Fibroblast of villous mesenchyme (primary cell): ENCODE data around the gene HOXB7. TPM values are rescaled to one million over a fixed set of nuclear protein-coding genes. Genes with fewer than 3 reads are reported as not detected.

ENCODE experiments used
- DNase-seq: peaks from one replicate; pipeline ENCODE4 v3.0.0-alpha.2; 2010; ENCODE audit warnings: low read depth
- H3K4me3 ChIP-seq: 2 replicates; pipeline ENCODE4 v1.5.1; 2011; ENCODE audit warnings: low read depth, mild to moderate bottlenecking, low read length
- total RNA-seq: library from RNA; depleted of rRNA; stranded (reverse); fragments of >200 nt; gene quantifications from 2 replicates; pipeline ENCODE4 v1.2.3, GENCODE V29; 2012
- TF ChIP-seq, protein P1 (sequence below): IDR thresholded peaks from 2 replicates; pipeline ENCODE4 v1.5.1; 2012; ENCODE audit warnings: low read depth, mild to moderate bottlenecking, low read length; ENCODE audit not compliant: insufficient read depth

Gene HOXB7
- total RNA-seq, 1 donor, result 1.7 TPM

DNA sequence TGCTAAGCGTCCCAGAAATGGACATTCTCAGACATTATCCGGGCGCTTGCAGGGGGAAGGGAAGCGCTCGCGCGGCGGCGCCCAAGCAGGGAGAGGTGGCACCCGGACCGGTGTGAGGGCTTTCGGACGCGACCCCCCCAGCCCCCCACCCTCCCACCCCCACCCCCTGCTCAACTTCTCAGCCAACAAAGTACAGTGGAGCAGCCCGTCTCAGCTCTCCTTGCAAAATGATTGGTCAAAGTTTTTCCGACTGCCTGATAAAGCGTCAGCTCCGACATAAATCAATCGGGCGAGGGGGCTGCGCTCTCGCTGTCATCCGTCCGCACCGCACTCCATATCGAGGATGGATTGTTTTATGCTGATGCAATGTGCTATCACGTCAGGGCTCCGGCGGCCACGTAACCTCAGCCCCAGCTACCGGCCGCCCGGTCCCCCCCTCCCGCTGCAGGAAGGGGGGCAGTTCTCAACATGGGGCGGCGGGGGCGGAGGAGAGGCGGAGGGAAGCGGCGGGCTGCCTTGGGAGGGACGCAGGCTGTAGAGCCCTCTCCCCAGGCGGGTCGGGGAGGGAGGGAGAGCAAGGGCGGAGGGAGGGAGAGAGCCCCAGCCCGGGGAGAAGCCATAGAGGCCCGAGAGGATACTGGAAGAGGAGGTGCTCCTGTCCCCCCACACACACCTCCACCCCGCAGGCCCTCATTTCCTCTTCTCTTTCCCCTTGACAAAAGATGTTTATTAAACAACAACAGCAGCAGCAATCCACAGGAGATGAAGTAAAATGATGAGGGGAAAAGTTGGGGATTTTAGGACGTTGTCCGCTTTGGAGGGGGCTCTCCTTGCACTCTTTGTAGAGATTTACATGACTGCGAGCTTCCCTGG, 15.7 kb upstream of the HOXB7 start, which contains the start of gene HOXB9:
Gene HOXB9, minus strand, starts transcription at position 114 of the 873 bp plus-strand sequence. Its CDS starts 89 bp downstream, at position 25.
- peak within 1 kb of the TSS; percentile 19 for H3K4me3 ChIP-seq
- TF ChIP-seq, protein P1, sequence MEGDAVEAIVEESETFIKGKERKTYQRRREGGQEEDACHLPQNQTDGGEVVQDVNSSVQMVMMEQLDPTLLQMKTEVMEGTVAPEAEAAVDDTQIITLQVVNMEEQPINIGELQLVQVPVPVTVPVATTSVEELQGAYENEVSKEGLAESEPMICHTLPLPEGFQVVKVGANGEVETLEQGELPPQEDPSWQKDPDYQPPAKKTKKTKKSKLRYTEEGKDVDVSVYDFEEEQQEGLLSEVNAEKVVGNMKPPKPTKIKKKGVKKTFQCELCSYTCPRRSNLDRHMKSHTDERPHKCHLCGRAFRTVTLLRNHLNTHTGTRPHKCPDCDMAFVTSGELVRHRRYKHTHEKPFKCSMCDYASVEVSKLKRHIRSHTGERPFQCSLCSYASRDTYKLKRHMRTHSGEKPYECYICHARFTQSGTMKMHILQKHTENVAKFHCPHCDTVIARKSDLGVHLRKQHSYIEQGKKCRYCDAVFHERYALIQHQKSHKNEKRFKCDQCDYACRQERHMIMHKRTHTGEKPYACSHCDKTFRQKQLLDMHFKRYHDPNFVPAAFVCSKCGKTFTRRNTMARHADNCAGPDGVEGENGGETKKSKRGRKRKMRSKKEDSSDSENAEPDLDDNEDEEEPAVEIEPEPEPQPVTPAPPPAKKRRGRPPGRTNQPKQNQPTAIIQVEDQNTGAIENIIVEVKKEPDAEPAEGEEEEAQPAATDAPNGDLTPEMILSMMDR, result no peak
- no peak for DNase-seq

DNA sequence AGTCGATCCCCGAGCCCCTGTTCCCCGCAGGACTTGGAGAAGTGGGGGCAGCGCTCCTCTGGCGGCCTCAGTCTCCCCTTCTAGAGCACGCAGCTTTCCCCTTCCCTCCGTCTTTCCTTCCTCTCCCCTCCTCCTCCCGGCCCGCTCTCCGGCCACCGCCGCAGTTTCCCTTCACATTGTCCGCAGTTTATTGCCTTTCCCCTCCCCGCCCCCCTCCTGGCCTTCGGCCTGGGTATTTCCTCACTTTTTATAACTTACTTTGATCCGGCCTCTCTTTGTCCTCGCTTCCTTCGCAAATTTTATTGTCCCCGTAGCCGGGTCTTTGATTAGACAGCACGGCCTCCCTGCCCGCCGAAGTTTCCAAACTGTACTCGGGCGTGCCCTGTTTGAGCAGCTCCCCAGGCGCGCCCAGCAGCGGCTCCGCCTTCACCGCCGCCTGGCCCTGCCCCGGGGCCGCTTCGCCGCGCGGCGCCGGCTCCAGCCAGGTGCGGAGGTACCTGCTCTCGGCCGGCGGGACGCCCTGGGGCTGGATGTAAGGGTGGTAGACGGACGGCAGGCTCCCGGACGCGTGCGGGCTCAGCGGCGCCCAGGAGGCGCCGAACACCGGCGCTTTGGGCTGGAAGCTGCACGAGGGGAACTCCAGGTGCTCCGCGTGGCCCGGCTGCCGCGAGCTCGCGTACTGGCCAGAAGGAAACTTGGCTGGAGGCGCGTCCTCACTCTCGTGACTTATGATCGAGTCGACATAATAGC, 14.9 kb upstream of the HOXB7 start:
- peak overlapping the region; percentile 19 for H3K4me3 ChIP-seq
- TF ChIP-seq, protein P1, result no peak
- DNase-seq, result no peak

DNA sequence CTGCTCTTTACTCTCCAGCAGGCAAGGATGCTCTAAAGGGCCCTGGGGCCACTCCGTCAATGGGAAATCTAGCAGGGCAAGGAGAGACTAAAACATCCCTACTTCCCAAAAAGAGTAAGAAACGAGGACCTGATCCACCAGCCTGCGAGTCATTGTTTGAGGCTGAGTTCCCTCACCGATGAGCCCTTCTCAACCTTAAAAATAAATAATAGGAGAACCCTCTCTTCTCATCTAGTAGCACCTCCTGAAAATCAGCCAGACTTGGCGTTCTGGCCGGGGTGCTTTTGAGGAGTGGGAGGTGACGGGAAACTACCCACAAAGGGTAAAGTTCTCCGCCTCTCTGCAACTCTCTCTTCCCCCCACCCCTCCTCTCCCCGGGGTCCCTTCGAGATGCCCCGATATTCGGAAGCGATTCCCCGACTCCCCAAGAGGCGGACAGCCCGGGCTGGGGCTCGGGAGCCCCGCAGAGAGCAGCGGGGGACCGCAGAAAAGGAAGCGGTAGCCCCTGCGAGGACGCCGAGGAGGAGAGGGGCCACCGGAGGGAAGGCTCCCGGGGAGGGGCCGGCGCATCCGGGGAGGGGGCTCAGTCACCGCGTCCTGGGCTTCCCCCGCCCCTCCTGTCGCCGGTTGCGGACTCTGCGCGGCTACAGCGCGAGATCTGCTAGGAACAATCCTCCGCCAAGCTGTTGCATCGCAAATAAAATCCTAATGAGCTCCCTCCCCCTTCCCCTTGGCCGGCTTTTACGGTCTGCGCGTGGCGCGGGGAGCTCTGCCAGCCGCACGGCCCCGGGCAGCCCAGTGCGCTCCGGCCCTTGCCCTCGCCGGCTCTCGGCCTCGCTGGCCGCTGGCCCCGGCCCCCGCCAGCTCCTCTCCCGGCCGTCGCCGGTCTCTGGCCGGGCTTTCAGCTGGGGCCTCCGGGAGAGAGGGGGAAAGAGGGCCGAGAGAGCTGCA, 14.0 kb upstream of the HOXB7 start:
- peak overlapping the region; percentile 19 for H3K4me3 ChIP-seq
- DNase-seq, result no peak
- TF ChIP-seq, protein P1, result no peak

DNA sequence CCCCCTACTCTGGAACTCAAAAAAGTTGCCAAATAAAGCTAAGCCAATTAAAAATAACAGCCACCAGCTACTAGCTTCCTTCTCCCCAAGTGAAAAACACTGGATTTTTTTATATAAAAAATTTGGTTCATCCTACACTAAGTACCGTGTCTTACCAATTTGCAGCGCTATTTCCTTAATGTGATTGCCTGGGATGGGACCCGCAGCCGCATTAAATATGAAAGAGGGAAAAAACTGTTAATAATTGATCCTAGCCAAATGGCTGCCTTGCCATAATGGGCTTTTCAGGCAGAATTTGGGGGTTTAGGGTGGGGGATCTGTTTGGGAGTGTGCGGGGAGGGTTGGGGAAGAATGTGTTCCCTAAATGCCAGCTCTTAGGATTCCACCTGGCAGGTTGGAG, 13.3 kb upstream of the HOXB7 start:
- no peak overlapping the region for H3K4me3 ChIP-seq
- TF ChIP-seq, protein P1, result no peak
- no peak for DNase-seq

DNA sequence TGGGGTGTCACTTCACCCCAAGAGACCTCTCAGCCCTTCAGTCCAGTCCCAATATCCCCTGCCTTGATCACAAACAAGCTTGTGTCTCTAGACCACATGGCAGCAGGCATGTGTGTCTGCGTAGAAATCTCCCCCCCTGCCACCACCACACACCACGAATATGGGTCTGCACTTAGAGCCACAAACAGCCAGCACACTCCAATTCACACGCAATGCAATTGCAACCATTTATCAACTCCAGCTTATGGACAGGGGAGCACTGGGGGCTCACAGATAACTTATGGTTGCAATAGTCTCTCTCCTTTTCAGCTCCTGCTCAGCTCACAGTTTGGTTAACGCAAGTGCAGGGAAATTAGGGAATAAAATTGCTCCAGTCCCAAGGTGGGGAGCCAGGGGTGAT, 12.8 kb upstream of the HOXB7 start:
- H3K4me3 ChIP-seq, result no peak overlapping the region
- TF ChIP-seq, protein P1, result no peak
- no peak for DNase-seq

DNA sequence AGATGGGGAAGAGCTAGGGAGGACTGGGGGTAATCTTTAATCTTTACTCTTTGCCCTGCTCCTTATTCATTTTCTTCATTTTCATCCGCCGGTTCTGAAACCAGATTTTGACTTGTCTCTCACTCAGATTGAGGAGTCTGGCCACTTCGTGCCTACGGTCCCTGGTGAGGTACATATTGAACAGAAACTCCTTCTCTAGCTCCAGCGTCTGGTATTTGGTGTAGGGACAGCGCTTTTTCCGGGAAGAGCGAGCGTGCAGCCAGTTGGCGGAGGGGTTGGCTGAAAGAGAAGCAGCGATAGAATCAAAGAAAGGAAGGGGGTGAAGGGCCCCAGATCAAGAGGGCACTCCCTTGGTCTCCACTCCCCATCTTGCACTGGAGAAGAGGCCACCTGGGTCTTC, 12.0 kb upstream of the HOXB7 start:
- H3K4me3 ChIP-seq, result no peak overlapping the region
- no peak for DNase-seq
- TF ChIP-seq, protein P1, result no peak
